Astrocyte (in vitro differentiated cells and primary cell): Measurements from ENCODE around the gene ARSI. TPM values are rescaled to one million over a fixed set of nuclear protein-coding genes. Genes with fewer than 3 reads are reported as not detected.

Experiments used
- DNase-seq: peaks from one replicate; pipeline ENCODE4 v3.0.0-alpha.2; 2010; ENCODE audit warnings: low read depth
- FAIRE-seq: peaks from 2 replicates; lab custom pipeline; 2011; peaks lifted over from hg19 to GRCh38; lab: Jason Lieb, UNC
- H2AFZ ChIP-seq: 2 replicates; pipeline ENCODE4 v1.6.0; 2012; ENCODE audit warnings: low read depth, low read length, inconsistent platforms
- H3K27ac ChIP-seq: 2 replicates; pipeline ENCODE4 v1.5.1; 2011; ENCODE audit warnings: low read depth, low read length, inconsistent platforms
- H3K27me3 ChIP-seq: 2 replicates; pipeline ENCODE4 v1.6.0; 2011; ENCODE audit warnings: low read length, inconsistent platforms; ENCODE audit not compliant: insufficient read depth
- H3K36me3 ChIP-seq: 2 replicates; pipeline ENCODE4 v1.5.1; 2011; ENCODE audit warnings: low read length, inconsistent platforms; ENCODE audit not compliant: insufficient read depth
- H3K4me1 ChIP-seq: 2 replicates; pipeline ENCODE4 v1.5.1; 2011; ENCODE audit warnings: low read length, inconsistent platforms; ENCODE audit not compliant: insufficient read depth
- H3K4me2 ChIP-seq: 2 replicates; pipeline ENCODE4 v1.6.0; 2012; ENCODE audit warnings: low read length, inconsistent platforms
- H3K4me3 ChIP-seq: 2 replicates; pipeline ENCODE4 v1.5.1; 2011; ENCODE audit warnings: low read depth, mild to moderate bottlenecking, low read length, inconsistent platforms; ENCODE audit not compliant: insufficient read depth
- H3K79me2 ChIP-seq: 2 replicates; pipeline ENCODE4 v1.6.0; 2012; ENCODE audit warnings: mild to moderate bottlenecking, low read length, inconsistent platforms; ENCODE audit not compliant: insufficient read depth
- H3K9ac ChIP-seq: 2 replicates; pipeline ENCODE4 v1.6.0; 2012; ENCODE audit warnings: mild to moderate bottlenecking, low read length, inconsistent platforms
- H3K9me3 ChIP-seq: 2 replicates; pipeline ENCODE4 v1.5.1; 2012; ENCODE audit warnings: low read depth, mild to moderate bottlenecking, low read length, inconsistent platforms; ENCODE audit not compliant: insufficient read depth
- H4K20me1 ChIP-seq: 2 replicates; pipeline ENCODE4 v1.6.0; 2012; ENCODE audit warnings: low read length, inconsistent platforms; ENCODE audit not compliant: insufficient read depth
- H3K27ac Mint-ChIP-seq: one replicate; pipeline ENCODE4 v1.8.0; 2021; ENCODE audit warnings: mild to moderate bottlenecking, mixed read lengths; ENCODE audit not compliant: unreplicated experiment
- H3K27me3 Mint-ChIP-seq: one replicate; pipeline ENCODE4 v1.8.0; 2021; ENCODE audit warnings: low read depth, mixed read lengths; ENCODE audit not compliant: unreplicated experiment
- H3K36me3 Mint-ChIP-seq: one replicate; pipeline ENCODE4 v1.8.0; 2021; ENCODE audit warnings: low read depth, mixed read lengths; ENCODE audit not compliant: unreplicated experiment
- H3K4me1 Mint-ChIP-seq: one replicate; pipeline ENCODE4 v1.8.0; 2021; ENCODE audit warnings: low read depth, mixed read lengths; ENCODE audit not compliant: unreplicated experiment
- H3K4me3 Mint-ChIP-seq: one replicate; pipeline ENCODE4 v1.8.0; 2021; ENCODE audit warnings: mild to moderate bottlenecking, moderate library complexity, mixed read lengths; ENCODE audit not compliant: unreplicated experiment
- H3K9me3 Mint-ChIP-seq: one replicate; pipeline ENCODE4 v1.8.0; 2021; ENCODE audit warnings: mild to moderate bottlenecking, mixed read lengths; ENCODE audit not compliant: unreplicated experiment
- CTCF ChIP-seq: IDR thresholded peaks from 2 replicates; pipeline ENCODE4 v1.5.1; 2011; ENCODE audit warnings: low read depth, mild to moderate bottlenecking, inconsistent platforms, low read length, moderate library complexity; ENCODE audit not compliant: insufficient read depth
- EZH2 ChIP-seq: IDR thresholded peaks from 2 replicates; pipeline ENCODE4 v1.6.1; 2012; ENCODE audit warnings: mild to moderate bottlenecking, low read length, inconsistent platforms; ENCODE audit not compliant: insufficient read depth
- total RNA-seq: library from RNA; stranded (reverse); gene quantifications from 2 replicates; pipeline ENCODE4 v1.2.1, GENCODE V29; 2021

ARSI gene
- total RNA-seq, 1 donor from 2014 or later = 23.0 TPM

- no peaks in the 10 kb centered on the region for H3K27me3 Mint-ChIP-seq
- no peak for DNase-seq
- peaks cover 33% of the 10 kb centered on the region for H3K4me1 Mint-ChIP-seq
These were observed 2.1 kb downstream of the ARSI start for GRCh38 chr5:150300496-150301169.

DNA sequence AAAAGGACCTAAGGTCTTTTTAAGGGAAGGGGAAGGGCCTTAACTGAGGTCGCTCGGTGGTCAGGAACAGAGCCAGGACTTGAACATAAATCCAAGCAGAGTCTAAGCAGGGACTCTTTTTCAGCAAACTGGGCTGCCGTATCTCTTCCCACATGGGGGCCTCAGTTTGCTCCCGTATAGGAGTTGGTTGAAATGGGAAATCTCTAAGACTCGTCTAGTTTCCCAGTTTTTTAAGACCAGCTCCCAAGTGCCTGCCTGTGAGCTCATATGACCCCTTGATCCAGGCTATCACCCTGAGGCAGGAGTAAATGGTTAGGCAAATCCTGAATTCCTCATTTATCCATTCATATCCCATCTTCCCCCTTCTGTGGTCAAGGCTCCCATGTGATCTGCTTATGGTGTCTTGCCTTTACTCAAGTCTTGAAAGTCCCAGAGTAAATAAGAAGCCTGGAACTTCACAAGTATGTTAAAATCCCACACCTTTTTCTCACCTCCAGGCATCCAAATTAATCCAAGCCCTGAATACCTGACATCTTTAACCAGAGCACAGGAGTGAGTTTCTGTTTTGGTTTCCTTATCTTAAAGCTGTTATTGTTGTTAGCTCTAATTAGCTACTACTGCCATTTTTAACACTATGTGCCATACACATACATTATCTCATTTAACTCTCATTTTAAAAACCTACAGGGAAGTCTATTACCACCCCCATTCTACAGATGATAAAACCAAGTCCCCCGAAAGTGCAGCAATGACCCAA lies 3.0 kb downstream of the ARSI start:
- DNase-seq (peak; percentile 37), FAIRE-seq (no peak)
- no peaks in the 10 kb centered on the region for H3K27me3 Mint-ChIP-seq
- no peak overlapping the region for H3K9ac ChIP-seq
- H3K4me1 Mint-ChIP-seq = peaks cover 30% of the 10 kb centered on the region
- H3K36me3 Mint-ChIP-seq = peaks cover 2% of the 10 kb centered on the region
- H3K9me3 Mint-ChIP-seq = no peaks in the 10 kb centered on the region
- no peaks in the 10 kb centered on the region for H3K27me3 ChIP-seq
- H3K4me3 Mint-ChIP-seq = peak overlapping the region; percentile 76
- peak overlapping the region; percentile 8 for H3K27ac Mint-ChIP-seq
- no peak overlapping the region for H3K4me2 ChIP-seq
- no peak overlapping the region for H2AFZ ChIP-seq
- H4K20me1 ChIP-seq = no peaks in the 10 kb centered on the region
- peaks cover 32% of the 10 kb centered on the region for H3K4me1 ChIP-seq
- H3K79me2 ChIP-seq = no peaks in the 10 kb centered on the region
- no peaks in the 10 kb centered on the region for H3K9me3 ChIP-seq
- no peak overlapping the region for H3K4me3 ChIP-seq
- H3K27ac ChIP-seq = peak overlapping the region; percentile 19
- TF ChIP-seq EZH2 (no peak), CTCF (no peak)
- no peaks in the 10 kb centered on the region for H3K36me3 ChIP-seq

More at GRCh38 chr5:150300496-150301169, 2.1 kb downstream of the ARSI start:
- no peaks in the 10 kb centered on the region for H3K9me3 ChIP-seq
- no peak overlapping the region for H3K27ac ChIP-seq
- H3K27me3 ChIP-seq = no peaks in the 10 kb centered on the region
- TF ChIP-seq EZH2 (no peak), CTCF (no peak)
- Mint-ChIP-seq H3K9me3 (no peaks in the 10 kb centered on the region), H3K4me3 (peak overlapping the region; percentile 81), H3K36me3 (peaks cover 2% of the 10 kb centered on the region), H3K27ac (peak overlapping the region; percentile 43)
- no peak overlapping the region for H3K9ac ChIP-seq
- no peaks in the 10 kb centered on the region for H3K36me3 ChIP-seq
- H3K4me3 ChIP-seq = no peak overlapping the region
- FAIRE-seq = no peak
- H4K20me1 ChIP-seq = no peaks in the 10 kb centered on the region
- no peak overlapping the region for H2AFZ ChIP-seq
- peak overlapping the region; percentile 89 for H3K4me2 ChIP-seq
- no peaks in the 10 kb centered on the region for H3K79me2 ChIP-seq
- H3K4me1 ChIP-seq = peaks cover 24% of the 10 kb centered on the region
